Measurements from ENCODE around the gene PTPN2.

DNA sequence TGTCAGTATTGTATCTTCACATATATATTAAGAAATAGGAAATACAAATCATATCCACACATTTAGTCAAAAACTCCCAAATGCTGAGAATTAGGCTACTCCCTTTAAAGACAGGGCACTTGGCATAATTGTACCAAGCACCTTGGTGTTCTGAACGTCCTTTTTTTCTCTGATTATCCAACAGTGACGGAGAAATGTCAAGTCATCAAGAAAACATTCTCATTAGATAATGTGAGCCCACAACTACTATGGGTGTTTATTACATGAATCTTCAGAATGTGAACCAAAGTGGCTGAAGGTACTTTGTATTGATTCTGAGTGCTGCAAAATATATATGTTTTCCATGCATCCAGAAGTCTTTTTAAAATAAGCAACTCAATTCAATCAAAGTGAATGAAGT lies 97.4 kb downstream of the PTPN2 start:
- TF ChIP-seq, protein P1, sequence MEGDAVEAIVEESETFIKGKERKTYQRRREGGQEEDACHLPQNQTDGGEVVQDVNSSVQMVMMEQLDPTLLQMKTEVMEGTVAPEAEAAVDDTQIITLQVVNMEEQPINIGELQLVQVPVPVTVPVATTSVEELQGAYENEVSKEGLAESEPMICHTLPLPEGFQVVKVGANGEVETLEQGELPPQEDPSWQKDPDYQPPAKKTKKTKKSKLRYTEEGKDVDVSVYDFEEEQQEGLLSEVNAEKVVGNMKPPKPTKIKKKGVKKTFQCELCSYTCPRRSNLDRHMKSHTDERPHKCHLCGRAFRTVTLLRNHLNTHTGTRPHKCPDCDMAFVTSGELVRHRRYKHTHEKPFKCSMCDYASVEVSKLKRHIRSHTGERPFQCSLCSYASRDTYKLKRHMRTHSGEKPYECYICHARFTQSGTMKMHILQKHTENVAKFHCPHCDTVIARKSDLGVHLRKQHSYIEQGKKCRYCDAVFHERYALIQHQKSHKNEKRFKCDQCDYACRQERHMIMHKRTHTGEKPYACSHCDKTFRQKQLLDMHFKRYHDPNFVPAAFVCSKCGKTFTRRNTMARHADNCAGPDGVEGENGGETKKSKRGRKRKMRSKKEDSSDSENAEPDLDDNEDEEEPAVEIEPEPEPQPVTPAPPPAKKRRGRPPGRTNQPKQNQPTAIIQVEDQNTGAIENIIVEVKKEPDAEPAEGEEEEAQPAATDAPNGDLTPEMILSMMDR (conservative IDR thresholded peaks at IDR 0.05; ENCODE audit: low read depth, low read length) = no peak
- TF ChIP-seq EZH2 (IDR thresholded peaks at IDR 0.05; ENCODE audit: borderline replicate concordance, low read depth, low read length, poor library complexity, severe bottlenecking) = no peak

Measured in A673 (cell line).